ENCODE results near the gene HRH1. TPM values are rescaled to one million over a fixed set of nuclear protein-coding genes. Genes with fewer than 3 reads are reported as not detected.
"Not testable (repeated sequence)": the region's sequence is repeated elsewhere in the genome, so short reads cannot be mapped to it uniquely, and the experiment has no call there.

Gene HRH1
- total and polyA plus RNA-seq, 11 donors = 0.40 to 4.3 (median 1.3) TPM

DNA sequence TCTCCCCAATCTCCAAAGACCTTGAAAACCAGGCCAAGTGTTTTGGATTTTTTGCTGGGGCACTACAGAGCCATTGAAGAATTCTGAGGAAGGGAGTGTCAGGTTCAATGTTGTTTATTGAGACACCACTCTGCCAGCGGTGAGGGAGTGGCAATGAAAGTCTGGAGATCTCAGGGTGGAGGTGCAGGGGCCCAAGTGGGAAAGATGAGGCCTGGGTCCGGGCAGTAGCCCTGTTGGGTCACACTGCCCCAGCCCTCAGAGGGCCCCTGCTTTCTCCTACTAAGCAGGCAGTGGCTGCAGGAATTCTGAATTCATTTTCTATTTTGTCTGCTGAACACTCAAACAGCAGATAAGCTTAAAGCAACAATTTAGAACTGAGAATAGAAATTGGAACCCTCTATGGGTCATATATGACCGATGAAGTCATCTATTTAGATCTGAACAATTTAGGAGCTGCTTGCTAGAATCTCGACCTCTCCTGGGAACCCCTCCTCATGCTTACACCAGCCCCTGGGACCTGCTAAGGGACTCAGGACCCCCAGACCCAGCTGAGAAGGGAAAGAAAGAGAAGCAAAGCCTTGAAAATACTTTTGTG, 17.9 kb downstream of the HRH1 start:
- H3K36me3 ChIP-seq = no peaks in the 10 kb centered on the region
- H3K27ac ChIP-seq = peak overlapping the region in 4 of 12 donors; percentile 28 to 50 (median 34)
- H3K9me3 ChIP-seq = no peaks in the 10 kb centered on the region
- DNase-seq (no peak), ATAC-seq (no peak)
- WGBS, 4 donors = 28 to 36% (median 35%) methylated on average over 4 of the region's 4 CpGs
- H3K4me3 ChIP-seq = no peak overlapping the region
- no peaks in the 10 kb centered on the region for H3K27me3 ChIP-seq
- intact Hi-C loops (cut with DNase I) = no loop called here
- H3K4me1 ChIP-seq = peaks cover 0 to 16% (median 2%) of the 10 kb centered on the region in 12 donors
- no peak for TF ChIP-seq POLR2A (IDR thresholded peaks at IDR 0.05)
- TF ChIP-seq, protein P1, sequence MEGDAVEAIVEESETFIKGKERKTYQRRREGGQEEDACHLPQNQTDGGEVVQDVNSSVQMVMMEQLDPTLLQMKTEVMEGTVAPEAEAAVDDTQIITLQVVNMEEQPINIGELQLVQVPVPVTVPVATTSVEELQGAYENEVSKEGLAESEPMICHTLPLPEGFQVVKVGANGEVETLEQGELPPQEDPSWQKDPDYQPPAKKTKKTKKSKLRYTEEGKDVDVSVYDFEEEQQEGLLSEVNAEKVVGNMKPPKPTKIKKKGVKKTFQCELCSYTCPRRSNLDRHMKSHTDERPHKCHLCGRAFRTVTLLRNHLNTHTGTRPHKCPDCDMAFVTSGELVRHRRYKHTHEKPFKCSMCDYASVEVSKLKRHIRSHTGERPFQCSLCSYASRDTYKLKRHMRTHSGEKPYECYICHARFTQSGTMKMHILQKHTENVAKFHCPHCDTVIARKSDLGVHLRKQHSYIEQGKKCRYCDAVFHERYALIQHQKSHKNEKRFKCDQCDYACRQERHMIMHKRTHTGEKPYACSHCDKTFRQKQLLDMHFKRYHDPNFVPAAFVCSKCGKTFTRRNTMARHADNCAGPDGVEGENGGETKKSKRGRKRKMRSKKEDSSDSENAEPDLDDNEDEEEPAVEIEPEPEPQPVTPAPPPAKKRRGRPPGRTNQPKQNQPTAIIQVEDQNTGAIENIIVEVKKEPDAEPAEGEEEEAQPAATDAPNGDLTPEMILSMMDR (IDR thresholded peaks at IDR 0.05) = no peak

DNA sequence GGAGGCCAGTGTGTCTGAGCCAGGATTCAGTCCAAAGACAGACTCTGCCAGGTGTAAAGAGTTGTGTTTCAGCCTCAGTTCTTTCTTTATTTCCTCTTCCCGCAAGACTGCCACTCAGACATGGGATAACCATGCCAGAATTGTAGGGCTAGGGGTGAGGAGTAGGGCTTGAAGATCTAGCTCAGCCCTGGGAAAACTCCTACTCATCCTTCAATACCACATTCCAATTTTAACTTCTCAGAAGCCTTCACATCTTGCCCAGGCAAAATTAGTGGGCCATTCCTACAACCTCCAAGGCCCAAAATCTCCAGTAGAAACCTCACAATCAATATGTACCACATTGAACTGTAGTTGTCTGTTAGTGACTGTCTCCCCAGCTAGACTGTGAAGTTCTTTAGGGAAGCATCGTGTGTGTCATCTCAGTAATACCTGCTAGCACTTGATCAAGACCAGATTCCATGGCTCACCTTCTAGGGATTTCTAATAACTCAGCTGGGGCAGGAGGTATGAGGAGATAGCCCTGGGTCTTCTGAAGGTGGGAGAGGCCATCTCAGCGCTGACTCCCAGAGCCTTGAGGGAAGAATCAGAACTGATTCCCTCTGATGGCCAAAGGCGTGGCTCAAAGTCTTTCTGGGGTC, 19.7 kb downstream of the HRH1 start:
- Histone ChIP-seq H3K36me3 (no peaks in the 10 kb centered on the region), H3K9me3 (no peaks in the 10 kb centered on the region), H3K27me3 (no peaks in the 10 kb centered on the region), H3K4me1 (peaks cover 0 to 13% (median 2%) of the 10 kb centered on the region in 12 donors), H3K4me3 (no peak overlapping the region), H3K27ac (no peak overlapping the region)
- intact Hi-C loops (cut with DNase I) = no loop called here
- WGBS, 4 donors = 96 to 98% (median 96%) methylated on average over 4 of the region's 4 CpGs
- TF ChIP-seq POLR2A (IDR thresholded peaks at IDR 0.05) = no peak
- TF ChIP-seq, protein P1 (IDR thresholded peaks at IDR 0.05) = no peak
- ATAC-seq (no peak), DNase-seq (no peak)

DNA sequence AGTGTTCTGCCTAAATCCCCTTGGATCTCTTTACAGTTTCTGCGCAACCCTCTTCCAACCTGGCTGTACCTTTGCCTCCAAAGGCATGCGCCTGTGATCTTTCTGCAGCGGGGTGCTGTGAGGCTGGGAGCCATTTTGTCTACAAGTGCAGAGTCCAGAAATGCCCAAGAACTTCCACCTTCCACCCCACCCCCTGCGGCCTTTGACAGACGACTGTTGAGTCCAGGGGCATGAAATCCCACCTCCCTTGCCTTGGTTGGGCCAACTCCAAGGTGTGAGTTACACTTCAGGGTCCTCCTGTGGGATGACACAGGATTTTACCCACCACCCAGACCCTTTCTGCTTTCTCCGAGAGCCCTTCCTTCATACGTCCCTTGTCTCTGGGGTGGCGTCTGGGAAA, 24.1 kb downstream of the HRH1 start:
- Histone ChIP-seq H3K27me3 (no peaks in the 10 kb centered on the region), H3K27ac (no peak overlapping the region), H3K4me3 (no peak overlapping the region), H3K36me3 (no peaks in the 10 kb centered on the region), H3K9me3 (no peaks in the 10 kb centered on the region), H3K4me1 (no peaks in the 10 kb centered on the region)
- TF ChIP-seq, protein P1 (IDR thresholded peaks at IDR 0.05) = no peak
- no peak for TF ChIP-seq POLR2A (IDR thresholded peaks at IDR 0.05)
- no peak for DNase-seq
- WGBS, 4 donors = 88 to 97% (median 94%) methylated on average over 8 of the region's 8 CpGs
- no peak for ATAC-seq
- intact Hi-C loops (cut with DNase I) = loop anchor here in 1 of 10 donors (1.0 kb wide), 1 partner anchor 26 kb away; no protein-coding TSS in a partner anchor

DNA sequence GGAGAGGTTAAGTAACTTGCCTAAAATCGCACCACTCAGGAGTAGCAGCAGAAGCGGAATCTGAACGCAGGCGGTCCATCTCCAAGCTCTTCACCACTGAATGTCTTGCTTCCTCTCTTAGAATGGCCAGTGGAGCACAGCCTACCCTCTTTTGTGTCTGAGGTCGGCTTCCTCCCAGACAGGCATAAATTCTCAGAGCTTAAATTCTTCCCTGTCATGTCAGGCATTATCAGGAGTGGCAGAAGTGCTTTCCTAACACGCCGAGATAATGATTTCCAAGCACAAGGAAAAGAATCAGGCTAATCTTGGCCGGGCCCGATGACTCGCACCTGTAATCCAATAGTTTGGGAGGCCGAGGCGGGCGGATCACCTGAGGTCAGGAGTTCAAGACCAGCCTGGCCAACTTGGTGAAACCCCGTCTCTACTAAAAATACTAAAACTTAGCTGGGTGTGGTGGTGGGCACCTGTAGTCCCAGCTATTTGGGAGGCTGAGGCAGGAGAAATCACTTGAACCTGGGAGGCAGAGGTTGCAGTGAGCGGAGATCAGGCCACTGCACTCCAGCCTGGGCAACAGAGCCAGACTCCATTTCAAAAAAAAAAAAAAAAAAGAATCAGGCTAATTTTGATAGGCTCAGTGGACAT, 30.2 kb downstream of the HRH1 start:
- peaks cover 0 to 24% (median 17%) of the 10 kb centered on the region in 12 donors for H3K4me1 ChIP-seq
- H3K27ac ChIP-seq = peak overlapping the region in 2 of 12 donors; percentile 2 to 32
- H3K4me3 ChIP-seq; H3K9me3 ChIP-seq; ATAC-seq; H3K27me3 ChIP-seq; intact Hi-C loops (cut with DNase I); DNase-seq; H3K36me3 ChIP-seq: not testable (repeated sequence)
- 53 to 68% (median 64%) methylated on average over 15 of the region's 15 CpGs for WGBS, 4 donors

Measured in heart left ventricle (tissue), 16 donors.